GM23338 (cell line): ENCODE results near the gene KIF6. TPM values are rescaled to one million over a fixed set of nuclear protein-coding genes. Genes with fewer than 3 reads are reported as not detected.

Source experiments
- CREB1 ChIP-seq: fragments of 250-450 bp; sonication (Bioruptor Pico); IDR thresholded peaks from 2 replicates; pipeline ENCODE4 v1.5.0; 2020; ENCODE audit warnings: low read depth, mild to moderate bottlenecking, moderate library complexity
- EZH2phosphoT487 ChIP-seq: fragments of 200-600 bp; sonication (generic); IDR thresholded peaks from one replicate; pipeline ENCODE4 v1.8.1; 2018; ENCODE audit warnings: antibody characterized with exemption; ENCODE audit not compliant: unreplicated experiment
- JUNB ChIP-seq: IDR thresholded peaks from one replicate; pipeline ENCODE4 v1.6.1; 2016; ENCODE audit warnings: antibody characterized with exemption; ENCODE audit not compliant: unreplicated experiment
- STAT1 ChIP-seq: IDR thresholded peaks from one replicate; pipeline ENCODE4 v1.6.1; 2016; ENCODE audit warnings: antibody characterized with exemption; ENCODE audit not compliant: unreplicated experiment
- ZNF114 ChIP-seq: fragments of 250-450 bp; sonication (Bioruptor Pico); IDR thresholded peaks from 2 replicates; pipeline ENCODE4 v1.5.0; 2020; ENCODE audit warnings: mild to moderate bottlenecking, moderate library complexity
- polyA plus RNA-seq: library from polyadenylated mRNA; unstranded; fragments of >200 nt; fragmentation: Nextera tagmentation; extraction: Ambion mirVana; gene quantifications from 2 replicates; pipeline ENCODE4 v1.2.1, GENCODE V29; 2016
- total RNA-seq: library from RNA; depleted of rRNA; stranded (reverse); fragments of >200 nt; shearing (Covaris generic); gene quantifications from 2 replicates; pipeline ENCODE4 v1.2.3, GENCODE V29; 2014
- TF ChIP-seq, protein P1 (sequence below): fragments of 250-450 bp; sonication (Bioruptor Pico); IDR thresholded peaks from 2 replicates; pipeline ENCODE4 v1.5.0; 2020; ENCODE audit warnings: mild to moderate bottlenecking, moderate library complexity
- TF ChIP-seq, protein P2 (sequence below): IDR thresholded peaks from one replicate; pipeline ENCODE4 v1.6.1; 2018; ENCODE audit warnings: antibody characterized with exemption; ENCODE audit not compliant: unreplicated experiment

Gene KIF6
- total and polyA plus RNA-seq, 2 experiments from 2014 or later = 0.87 to 1.7 TPM

DNA sequence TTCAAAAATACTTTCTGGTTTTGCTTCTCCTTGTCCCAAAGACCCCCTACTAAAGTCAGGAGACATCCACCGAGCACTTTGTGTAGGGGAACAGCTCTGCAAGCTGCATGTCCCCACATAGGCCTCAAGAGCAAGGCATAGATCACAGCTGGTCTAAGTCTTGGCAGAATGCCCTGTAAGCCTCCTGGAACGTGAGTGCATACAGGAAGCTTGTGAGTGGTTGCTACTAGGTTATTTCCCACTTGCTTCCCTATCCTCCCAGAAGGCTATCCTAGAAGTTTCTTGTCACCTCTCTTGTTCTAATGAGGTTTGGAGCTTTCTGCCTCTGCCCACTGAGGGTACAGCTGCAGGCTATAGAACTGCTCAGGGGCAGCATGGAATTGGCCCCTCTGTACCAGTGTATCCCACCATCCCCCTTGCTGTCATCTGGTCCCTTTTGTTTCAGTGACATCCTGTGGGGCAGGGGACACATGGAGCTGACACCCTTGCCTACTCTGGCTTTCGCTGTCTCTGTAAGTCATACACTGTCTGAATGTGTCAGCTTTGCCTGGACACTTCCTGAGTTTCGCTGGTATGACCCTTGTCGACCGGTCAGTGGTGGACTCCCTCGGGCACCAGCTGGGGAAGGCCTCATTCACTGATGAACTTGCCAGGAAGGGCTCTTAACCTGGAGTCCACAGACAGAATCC lies 367.1 kb downstream of the KIF6 start (continued):
- TF ChIP-seq, protein P1, sequence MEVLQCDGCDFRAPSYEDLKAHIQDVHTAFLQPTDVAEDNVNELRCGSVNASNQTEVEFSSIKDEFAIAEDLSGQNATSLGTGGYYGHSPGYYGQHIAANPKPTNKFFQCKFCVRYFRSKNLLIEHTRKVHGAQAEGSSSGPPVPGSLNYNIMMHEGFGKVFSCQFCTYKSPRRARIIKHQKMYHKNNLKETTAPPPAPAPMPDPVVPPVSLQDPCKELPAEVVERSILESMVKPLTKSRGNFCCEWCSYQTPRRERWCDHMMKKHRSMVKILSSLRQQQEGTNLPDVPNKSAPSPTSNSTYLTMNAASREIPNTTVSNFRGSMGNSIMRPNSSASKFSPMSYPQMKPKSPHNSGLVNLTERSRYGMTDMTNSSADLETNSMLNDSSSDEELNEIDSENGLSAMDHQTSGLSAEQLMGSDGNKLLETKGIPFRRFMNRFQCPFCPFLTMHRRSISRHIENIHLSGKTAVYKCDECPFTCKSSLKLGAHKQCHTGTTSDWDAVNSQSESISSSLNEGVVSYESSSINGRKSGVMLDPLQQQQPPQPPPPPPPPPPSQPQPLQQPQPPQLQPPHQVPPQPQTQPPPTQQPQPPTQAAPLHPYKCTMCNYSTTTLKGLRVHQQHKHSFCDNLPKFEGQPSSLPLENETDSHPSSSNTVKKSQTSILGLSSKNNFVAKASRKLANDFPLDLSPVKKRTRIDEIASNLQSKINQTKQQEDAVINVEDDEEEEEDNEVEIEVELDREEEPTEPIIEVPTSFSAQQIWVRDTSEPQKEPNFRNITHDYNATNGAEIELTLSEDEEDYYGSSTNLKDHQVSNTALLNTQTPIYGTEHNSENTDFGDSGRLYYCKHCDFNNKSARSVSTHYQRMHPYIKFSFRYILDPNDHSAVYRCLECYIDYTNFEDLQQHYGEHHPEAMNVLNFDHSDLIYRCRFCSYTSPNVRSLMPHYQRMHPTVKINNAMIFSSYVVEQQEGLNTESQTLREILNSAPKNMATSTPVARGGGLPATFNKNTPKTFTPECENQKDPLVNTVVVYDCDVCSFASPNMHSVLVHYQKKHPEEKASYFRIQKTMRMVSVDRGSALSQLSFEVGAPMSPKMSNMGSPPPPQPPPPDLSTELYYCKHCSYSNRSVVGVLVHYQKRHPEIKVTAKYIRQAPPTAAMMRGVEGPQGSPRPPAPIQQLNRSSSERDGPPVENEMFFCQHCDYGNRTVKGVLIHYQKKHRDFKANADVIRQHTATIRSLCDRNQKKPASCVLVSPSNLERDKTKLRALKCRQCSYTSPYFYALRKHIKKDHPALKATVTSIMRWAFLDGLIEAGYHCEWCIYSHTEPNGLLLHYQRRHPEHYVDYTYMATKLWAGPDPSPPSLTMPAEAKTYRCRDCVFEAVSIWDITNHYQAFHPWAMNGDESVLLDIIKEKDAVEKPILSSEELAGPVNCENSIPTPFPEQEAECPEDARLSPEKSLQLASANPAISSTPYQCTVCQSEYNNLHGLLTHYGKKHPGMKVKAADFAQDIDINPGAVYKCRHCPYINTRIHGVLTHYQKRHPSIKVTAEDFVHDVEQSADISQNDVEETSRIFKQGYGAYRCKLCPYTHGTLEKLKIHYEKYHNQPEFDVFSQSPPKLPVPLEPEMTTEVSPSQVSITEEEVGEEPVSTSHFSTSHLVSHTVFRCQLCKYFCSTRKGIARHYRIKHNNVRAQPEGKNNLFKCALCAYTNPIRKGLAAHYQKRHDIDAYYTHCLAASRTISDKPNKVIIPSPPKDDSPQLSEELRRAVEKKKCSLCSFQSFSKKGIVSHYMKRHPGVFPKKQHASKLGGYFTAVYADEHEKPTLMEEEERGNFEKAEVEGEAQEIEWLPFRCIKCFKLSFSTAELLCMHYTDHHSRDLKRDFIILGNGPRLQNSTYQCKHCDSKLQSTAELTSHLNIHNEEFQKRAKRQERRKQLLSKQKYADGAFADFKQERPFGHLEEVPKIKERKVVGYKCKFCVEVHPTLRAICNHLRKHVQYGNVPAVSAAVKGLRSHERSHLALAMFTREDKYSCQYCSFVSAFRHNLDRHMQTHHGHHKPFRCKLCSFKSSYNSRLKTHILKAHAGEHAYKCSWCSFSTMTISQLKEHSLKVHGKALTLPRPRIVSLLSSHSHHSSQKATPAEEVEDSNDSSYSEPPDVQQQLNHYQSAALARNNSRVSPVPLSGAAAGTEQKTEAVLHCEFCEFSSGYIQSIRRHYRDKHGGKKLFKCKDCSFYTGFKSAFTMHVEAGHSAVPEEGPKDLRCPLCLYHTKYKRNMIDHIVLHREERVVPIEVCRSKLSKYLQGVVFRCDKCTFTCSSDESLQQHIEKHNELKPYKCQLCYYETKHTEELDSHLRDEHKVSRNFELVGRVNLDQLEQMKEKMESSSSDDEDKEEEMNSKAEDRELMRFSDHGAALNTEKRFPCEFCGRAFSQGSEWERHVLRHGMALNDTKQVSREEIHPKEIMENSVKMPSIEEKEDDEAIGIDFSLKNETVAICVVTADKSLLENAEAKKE = no peak
- TF ChIP-seq EZH2phosphoT487 = no peak
- TF ChIP-seq, protein P2, sequence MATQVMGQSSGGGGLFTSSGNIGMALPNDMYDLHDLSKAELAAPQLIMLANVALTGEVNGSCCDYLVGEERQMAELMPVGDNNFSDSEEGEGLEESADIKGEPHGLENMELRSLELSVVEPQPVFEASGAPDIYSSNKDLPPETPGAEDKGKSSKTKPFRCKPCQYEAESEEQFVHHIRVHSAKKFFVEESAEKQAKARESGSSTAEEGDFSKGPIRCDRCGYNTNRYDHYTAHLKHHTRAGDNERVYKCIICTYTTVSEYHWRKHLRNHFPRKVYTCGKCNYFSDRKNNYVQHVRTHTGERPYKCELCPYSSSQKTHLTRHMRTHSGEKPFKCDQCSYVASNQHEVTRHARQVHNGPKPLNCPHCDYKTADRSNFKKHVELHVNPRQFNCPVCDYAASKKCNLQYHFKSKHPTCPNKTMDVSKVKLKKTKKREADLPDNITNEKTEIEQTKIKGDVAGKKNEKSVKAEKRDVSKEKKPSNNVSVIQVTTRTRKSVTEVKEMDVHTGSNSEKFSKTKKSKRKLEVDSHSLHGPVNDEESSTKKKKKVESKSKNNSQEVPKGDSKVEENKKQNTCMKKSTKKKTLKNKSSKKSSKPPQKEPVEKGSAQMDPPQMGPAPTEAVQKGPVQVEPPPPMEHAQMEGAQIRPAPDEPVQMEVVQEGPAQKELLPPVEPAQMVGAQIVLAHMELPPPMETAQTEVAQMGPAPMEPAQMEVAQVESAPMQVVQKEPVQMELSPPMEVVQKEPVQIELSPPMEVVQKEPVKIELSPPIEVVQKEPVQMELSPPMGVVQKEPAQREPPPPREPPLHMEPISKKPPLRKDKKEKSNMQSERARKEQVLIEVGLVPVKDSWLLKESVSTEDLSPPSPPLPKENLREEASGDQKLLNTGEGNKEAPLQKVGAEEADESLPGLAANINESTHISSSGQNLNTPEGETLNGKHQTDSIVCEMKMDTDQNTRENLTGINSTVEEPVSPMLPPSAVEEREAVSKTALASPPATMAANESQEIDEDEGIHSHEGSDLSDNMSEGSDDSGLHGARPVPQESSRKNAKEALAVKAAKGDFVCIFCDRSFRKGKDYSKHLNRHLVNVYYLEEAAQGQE = no peak
- TF ChIP-seq ZNF114 (CRISPR knock-in tag) = no peak
- TF ChIP-seq STAT1 = no peak
- no peak for TF ChIP-seq JUNB
- TF ChIP-seq CREB1 (CRISPR knock-in tag) = no peak
